ENCODE data around the gene REEP6. TPM values are rescaled to one million over a fixed set of nuclear protein-coding genes. Genes with fewer than 3 reads are reported as not detected.
"Not testable (repeated sequence)": the region's sequence is repeated elsewhere in the genome, so short reads cannot be mapped to it uniquely, and the experiment has no call there.

REEP6 gene
- total and polyA plus RNA-seq, 2 experiments from 2014 or later: 3.0 to 4.3 TPM

- Histone ChIP-seq H3F3A (ENCODE audit: insufficient read depth) (no peaks in the 10 kb centered on the region), H3K27me3 (replicated peaks; ENCODE audit: insufficient read depth) (peaks cover 8% of the 10 kb centered on the region; the same call in 1 of the 2 replicates), H3K9me3 (ENCODE audit: low read depth) (no peaks in the 10 kb centered on the region), H3K79me2 (ENCODE audit: insufficient read depth) (no peaks in the 10 kb centered on the region), H3K4me1 (ENCODE audit: insufficient read depth) (no peaks in the 10 kb centered on the region), H3K9me2 (ENCODE audit: insufficient read depth) (no peaks in the 10 kb centered on the region), H4K20me1 (ENCODE audit: insufficient read depth) (no peaks in the 10 kb centered on the region), H3K27ac (no peak overlapping the region), H3K4me2 (ENCODE audit: unreplicated experiment) (no peak overlapping the region), H3K36me3 (ENCODE audit: low read depth) (no peaks in the 10 kb centered on the region), H3K9ac (no peak overlapping the region), H3K4me3 (no peak overlapping the region), H2AFZ (no peak overlapping the region)
- no peak for TF ChIP-seq EZH2 (IDR thresholded peaks at IDR 0.05; ENCODE audit: insufficient read depth, poor library complexity, severe bottlenecking)
- no peak for TF ChIP-seq EZH2phosphoT487 (IDR thresholded peaks at IDR 0.05; ENCODE audit: insufficient read depth, low read depth)
- 17 to 20% methylated on average over 15 of the region's 15 CpGs for WGBS, 2 experiments (ENCODE audit: low coverage in 1 of 2, low lambda C conversion rate in 2 of 2, missing lambda C conversion rate in 2 of 2)
- DNase-seq: no peak
- in situ Hi-C loops (cut with MboI): no loop called here
Measured at GRCh38 chr19:1538978-1539377, 48.0 kb downstream of the REEP6 start.

DNA sequence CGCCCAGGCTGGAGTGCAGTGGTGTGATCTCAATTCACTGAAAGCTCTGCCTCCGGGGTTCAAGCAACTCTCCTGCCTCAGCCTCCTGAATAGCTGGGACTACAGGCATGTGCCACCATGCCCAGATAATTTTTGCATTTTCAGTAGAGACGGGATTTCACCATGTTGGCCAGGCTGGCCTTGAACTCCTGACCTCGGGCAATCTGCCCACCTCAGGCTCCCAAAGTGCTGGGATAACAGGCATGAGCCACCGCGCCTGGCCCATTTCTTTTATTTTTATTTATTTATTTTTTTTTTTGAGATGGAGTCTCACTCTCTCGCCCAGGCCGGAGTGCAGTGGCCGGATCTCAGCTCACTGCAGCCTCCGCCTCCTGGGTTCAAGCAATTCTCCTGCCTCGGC lies 48.8 kb downstream of the REEP6 start:
- 88 to 90% methylated on average over 11 of the region's 11 CpGs for WGBS, 2 experiments (ENCODE audit: low coverage in 1 of 2, low lambda C conversion rate in 2 of 2, missing lambda C conversion rate in 2 of 2)
- H3K79me2 ChIP-seq (ENCODE audit: insufficient read depth); H3K9me3 ChIP-seq (ENCODE audit: low read depth); H3K4me1 ChIP-seq (ENCODE audit: insufficient read depth); H3K4me3 ChIP-seq; H3K4me2 ChIP-seq (ENCODE audit: unreplicated experiment); H3K27ac ChIP-seq; H3K27me3 ChIP-seq (replicated peaks; ENCODE audit: insufficient read depth); H3K36me3 ChIP-seq (ENCODE audit: low read depth); H3K9ac ChIP-seq; H4K20me1 ChIP-seq (ENCODE audit: insufficient read depth); H3K9me2 ChIP-seq (ENCODE audit: insufficient read depth); in situ Hi-C loops (cut with MboI); H2AFZ ChIP-seq; H3F3A ChIP-seq (ENCODE audit: insufficient read depth); DNase-seq: not testable (repeated sequence)

DNA sequence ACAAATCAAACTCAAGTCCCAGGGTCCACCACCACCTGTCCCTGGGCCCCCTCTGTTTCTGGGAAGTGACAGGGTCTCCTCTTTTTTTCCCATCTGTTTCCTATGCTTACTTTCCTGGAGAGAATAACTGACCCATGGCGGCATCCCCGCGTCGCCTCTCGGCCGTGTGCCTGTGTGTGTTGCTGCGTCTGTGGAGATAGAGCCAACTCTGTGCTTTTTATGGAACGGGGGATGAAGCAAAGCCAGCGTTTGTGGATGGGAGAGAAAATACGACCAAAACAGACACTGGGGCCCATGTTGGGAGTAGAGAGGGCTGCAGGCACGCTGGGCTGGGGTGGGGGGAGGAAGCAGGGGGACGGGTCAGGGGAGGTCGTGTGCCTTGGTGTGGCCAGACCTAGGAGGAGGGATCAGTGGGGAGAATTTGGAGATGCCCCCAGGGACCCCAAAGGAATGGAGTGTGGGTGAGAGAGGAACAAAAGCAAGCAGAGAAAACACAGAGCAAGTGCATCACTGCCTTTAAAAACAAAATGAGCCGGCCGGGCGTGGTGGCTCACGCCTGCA lies 49.5 kb downstream of the REEP6 start:
- no peaks in the 10 kb centered on the region for H3K79me2 ChIP-seq (ENCODE audit: insufficient read depth)
- no peak overlapping the region for H3K4me2 ChIP-seq (ENCODE audit: unreplicated experiment)
- no peaks in the 10 kb centered on the region for H4K20me1 ChIP-seq (ENCODE audit: insufficient read depth)
- no peaks in the 10 kb centered on the region for H3F3A ChIP-seq (ENCODE audit: insufficient read depth)
- TF ChIP-seq EZH2 (IDR thresholded peaks at IDR 0.05; ENCODE audit: insufficient read depth, poor library complexity, severe bottlenecking): no peak
- no peak for TF ChIP-seq EZH2phosphoT487 (IDR thresholded peaks at IDR 0.05; ENCODE audit: insufficient read depth, low read depth)
- no peaks in the 10 kb centered on the region for H3K9me2 ChIP-seq (ENCODE audit: insufficient read depth)
- in situ Hi-C loops (cut with MboI): no loop called here
- no peaks in the 10 kb centered on the region for H3K9me3 ChIP-seq (ENCODE audit: low read depth)
- no peak overlapping the region for H3K27ac ChIP-seq
- H3K9ac ChIP-seq: no peak overlapping the region
- 20 to 27% methylated on average over 15 to 17 of the region's 17 CpGs for WGBS, 2 experiments (ENCODE audit: low coverage in 1 of 2, low lambda C conversion rate in 2 of 2, missing lambda C conversion rate in 2 of 2)
- H2AFZ ChIP-seq: no peak overlapping the region
- H3K4me3 ChIP-seq: no peak overlapping the region
- no peak for DNase-seq
- no peaks in the 10 kb centered on the region for H3K36me3 ChIP-seq (ENCODE audit: low read depth)
- no peaks in the 10 kb centered on the region for H3K4me1 ChIP-seq (ENCODE audit: insufficient read depth)
- peaks cover 8% of the 10 kb centered on the region; the same call in 1 of the 2 replicates for H3K27me3 ChIP-seq (replicated peaks; ENCODE audit: insufficient read depth)

Other genes starting within 250 kb of the REEP6 start
- gene ATP5F1D, start 249.4 kb upstream of the REEP6 start, total RNA-seq (2014; rRNA removed; shearing (Covaris generic)): 27.4 and 38.9 TPM in 2 replicates
- gene ATP5F1D, start 249.4 kb upstream of the REEP6 start, polyA plus RNA-seq (2016; fragmentation: Nextera tagmentation; extraction: Ambion mirVana): 287 and 290 TPM in 2 replicates
- 9.4 and 18.5 TPM in 2 replicates for gene MIDN, start 242.6 kb upstream of the REEP6 start, total RNA-seq (2014; rRNA removed; shearing (Covaris generic))
- gene MIDN, start 242.6 kb upstream of the REEP6 start, polyA plus RNA-seq (2016; fragmentation: Nextera tagmentation; extraction: Ambion mirVana): 3.1 and 4.0 TPM in 2 replicates
- gene CIRBP, start 221.8 kb upstream of the REEP6 start, total RNA-seq (2014; rRNA removed; shearing (Covaris generic)): 239 and 392 TPM in 2 replicates
- 163 and 185 TPM in 2 replicates for gene CIRBP, start 221.8 kb upstream of the REEP6 start, polyA plus RNA-seq (2016; fragmentation: Nextera tagmentation; extraction: Ambion mirVana)
- gene FAM174C, start 215.7 kb upstream of the REEP6 start, total RNA-seq (2014; rRNA removed; shearing (Covaris generic)): 61.5 and 84.5 TPM in 2 replicates
- 67.8 and 81.6 TPM in 2 replicates for gene FAM174C, start 215.7 kb upstream of the REEP6 start, polyA plus RNA-seq (2016; fragmentation: Nextera tagmentation; extraction: Ambion mirVana)
- not detected in 2 replicates for gene EFNA2, start 205.3 kb upstream of the REEP6 start, total RNA-seq (2014; rRNA removed; shearing (Covaris generic))
- gene EFNA2, start 205.3 kb upstream of the REEP6 start, polyA plus RNA-seq (2016; fragmentation: Nextera tagmentation; extraction: Ambion mirVana): not detected in 2 replicates
- 64.1 and 67.1 TPM in 2 replicates for gene NDUFS7, start 107.3 kb upstream of the REEP6 start, total RNA-seq (2014; rRNA removed; shearing (Covaris generic))
- gene NDUFS7, start 107.3 kb upstream of the REEP6 start, polyA plus RNA-seq (2016; fragmentation: Nextera tagmentation; extraction: Ambion mirVana): 173 and 177 TPM in 2 replicates
- 39.8 and 43.7 TPM in 2 replicates for gene GAMT, start 89.6 kb upstream of the REEP6 start, total RNA-seq (2014; rRNA removed; shearing (Covaris generic))
- 40.1 and 43.1 TPM in 2 replicates for gene GAMT, start 89.6 kb upstream of the REEP6 start, polyA plus RNA-seq (2016; fragmentation: Nextera tagmentation; extraction: Ambion mirVana)
- 56.6 and 59.4 TPM in 2 replicates for gene DAZAP1, start 83.6 kb upstream of the REEP6 start, total RNA-seq (2014; rRNA removed; shearing (Covaris generic))
- 11.0 and 12.8 TPM in 2 replicates for gene DAZAP1, start 83.6 kb upstream of the REEP6 start, polyA plus RNA-seq (2016; fragmentation: Nextera tagmentation; extraction: Ambion mirVana)
- gene RPS15, start 52.8 kb upstream of the REEP6 start, total RNA-seq (2014; rRNA removed; shearing (Covaris generic)): 1,256 and 1,289 TPM in 2 replicates
- 921 and 947 TPM in 2 replicates for gene RPS15, start 52.8 kb upstream of the REEP6 start, polyA plus RNA-seq (2016; fragmentation: Nextera tagmentation; extraction: Ambion mirVana)
- 0.11 TPM in 1 of 2 replicates, not detected in the other for gene APC2, start 41.1 kb upstream of the REEP6 start, total RNA-seq (2014; rRNA removed; shearing (Covaris generic))
- gene APC2, start 41.1 kb upstream of the REEP6 start, polyA plus RNA-seq (2016; fragmentation: Nextera tagmentation; extraction: Ambion mirVana): 0.10 and 0.11 TPM in 2 replicates
- 35.9 and 40.2 TPM in 2 replicates for gene C19orf25, start 12.0 kb upstream of the REEP6 start, total RNA-seq (2014; rRNA removed; shearing (Covaris generic))
- gene C19orf25, start 12.0 kb upstream of the REEP6 start, polyA plus RNA-seq (2016; fragmentation: Nextera tagmentation; extraction: Ambion mirVana): 33.2 and 34.7 TPM in 2 replicates
- 0.13 and 0.76 TPM in 2 replicates for gene PCSK4, start 831 bp upstream of the REEP6 start, total RNA-seq (2014; rRNA removed; shearing (Covaris generic))
- gene PCSK4, start 831 bp upstream of the REEP6 start, polyA plus RNA-seq (2016; fragmentation: Nextera tagmentation; extraction: Ambion mirVana): 0.28 and 0.43 TPM in 2 replicates
- 21.1 and 31.7 TPM in 2 replicates for gene ADAMTSL5, start 21.8 kb downstream of the REEP6 start, total RNA-seq (2014; rRNA removed; shearing (Covaris generic))
- gene ADAMTSL5, start 21.8 kb downstream of the REEP6 start, polyA plus RNA-seq (2016; fragmentation: Nextera tagmentation; extraction: Ambion mirVana): 19.3 and 23.3 TPM in 2 replicates
- not detected in 2 replicates for gene PLK5, start 32.9 kb downstream of the REEP6 start, total RNA-seq (2014; rRNA removed; shearing (Covaris generic))
- gene PLK5, start 32.9 kb downstream of the REEP6 start, polyA plus RNA-seq (2016; fragmentation: Nextera tagmentation; extraction: Ambion mirVana): not detected in 2 replicates
- 50.3 and 50.6 TPM in 2 replicates for gene MEX3D, start 77.1 kb downstream of the REEP6 start, total RNA-seq (2014; rRNA removed; shearing (Covaris generic))
- gene MEX3D, start 77.1 kb downstream of the REEP6 start, polyA plus RNA-seq (2016; fragmentation: Nextera tagmentation; extraction: Ambion mirVana): 2.6 and 3.0 TPM in 2 replicates
- gene MBD3, start 101.7 kb downstream of the REEP6 start, total RNA-seq (2014; rRNA removed; shearing (Covaris generic)): 134 and 153 TPM in 2 replicates
- gene MBD3, start 101.7 kb downstream of the REEP6 start, polyA plus RNA-seq (2016; fragmentation: Nextera tagmentation; extraction: Ambion mirVana): 24.5 and 26.4 TPM in 2 replicates
- gene UQCR11, start 114.3 kb downstream of the REEP6 start, total RNA-seq (2014; rRNA removed; shearing (Covaris generic)): 49.3 and 53.0 TPM in 2 replicates
- 669 and 684 TPM in 2 replicates for gene UQCR11, start 114.3 kb downstream of the REEP6 start, polyA plus RNA-seq (2016; fragmentation: Nextera tagmentation; extraction: Ambion mirVana)
- 58.9 and 60.6 TPM in 2 replicates for gene TCF3, start 161.4 kb downstream of the REEP6 start, total RNA-seq (2014; rRNA removed; shearing (Covaris generic))
- gene TCF3, start 161.4 kb downstream of the REEP6 start, polyA plus RNA-seq (2016; fragmentation: Nextera tagmentation; extraction: Ambion mirVana): 16.2 and 18.3 TPM in 2 replicates